GM12801 (cell line): Measurements from ENCODE around the gene NSUN4.

Source experiments
- CTCF ChIP-seq: IDR thresholded peaks from one replicate; pipeline ENCODE4 v1.5.1; 2011; ENCODE audit warnings: control low read depth; ENCODE audit not compliant: insufficient read length; ENCODE audit errors: extremely low read depth

The NSUN4 gene

DNA sequence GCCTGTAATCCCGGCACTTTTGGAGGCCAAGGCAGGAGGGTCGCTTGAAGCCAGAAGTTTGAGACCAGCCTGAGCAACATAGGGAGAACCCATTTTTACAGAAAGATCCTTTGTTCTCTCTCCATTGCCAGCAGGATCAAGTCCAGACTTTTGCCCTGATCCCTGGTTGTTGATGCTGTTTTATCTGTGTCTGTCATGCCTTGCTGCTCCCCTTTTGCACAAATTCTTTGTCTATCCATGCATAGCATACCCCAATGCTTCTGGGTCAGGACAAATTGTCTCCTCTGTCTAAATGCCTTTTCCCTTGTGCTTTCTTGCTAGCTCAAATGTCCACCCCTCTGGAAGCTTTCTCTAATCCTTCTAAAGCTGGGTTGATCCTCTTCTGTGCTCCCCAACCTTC is 28.2 kb downstream of the NSUN4 start:
- no peak for TF ChIP-seq CTCF

- TF ChIP-seq CTCF = no peak
Measured at GRCh38 chr1:46369542-46370213, 29.1 kb downstream of the NSUN4 start.

- no peak for TF ChIP-seq CTCF
Measured at GRCh38 chr1:46370214-46370633, 29.6 kb downstream of the NSUN4 start.

DNA sequence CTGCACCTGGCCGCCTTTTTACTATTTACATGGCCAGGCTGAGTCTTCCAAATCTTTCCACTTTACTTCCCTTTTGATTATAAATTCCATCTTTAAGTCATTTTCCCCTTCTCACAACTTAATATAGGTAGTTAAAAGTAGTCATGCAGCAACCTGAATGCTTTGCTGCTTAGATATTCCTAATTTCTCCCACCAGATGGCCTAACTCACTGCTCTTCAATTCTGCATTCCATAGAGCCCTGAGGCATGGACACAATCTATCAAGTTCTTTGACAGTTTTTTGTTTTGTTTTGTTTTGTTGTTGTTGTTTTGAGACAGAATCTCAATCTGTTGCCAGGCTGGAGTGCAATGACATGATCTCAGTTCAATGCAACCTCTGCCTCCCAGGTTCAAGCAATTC is 31.8 kb downstream of the NSUN4 start:
- no peak for TF ChIP-seq CTCF

DNA sequence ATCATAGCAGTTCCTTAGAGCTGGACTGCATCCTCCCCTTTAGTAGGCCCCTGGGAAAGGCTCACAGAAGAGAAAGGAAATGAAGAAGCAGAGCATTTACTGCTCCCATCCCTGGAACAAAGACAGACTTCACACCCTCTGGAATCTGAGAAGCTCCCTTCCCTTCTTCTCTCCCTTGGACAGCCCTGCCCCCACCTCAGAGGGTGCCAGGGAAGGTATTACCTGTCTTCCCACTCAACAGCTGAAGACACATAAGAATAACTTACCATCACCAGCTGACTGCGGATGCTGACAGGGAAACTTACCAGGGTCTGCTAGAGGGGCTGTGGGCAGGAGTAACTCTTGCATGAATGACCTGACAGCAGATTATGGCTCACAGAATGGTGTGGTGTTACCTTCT is 39.4 kb downstream of the NSUN4 start:
- TF ChIP-seq CTCF = no peak

DNA sequence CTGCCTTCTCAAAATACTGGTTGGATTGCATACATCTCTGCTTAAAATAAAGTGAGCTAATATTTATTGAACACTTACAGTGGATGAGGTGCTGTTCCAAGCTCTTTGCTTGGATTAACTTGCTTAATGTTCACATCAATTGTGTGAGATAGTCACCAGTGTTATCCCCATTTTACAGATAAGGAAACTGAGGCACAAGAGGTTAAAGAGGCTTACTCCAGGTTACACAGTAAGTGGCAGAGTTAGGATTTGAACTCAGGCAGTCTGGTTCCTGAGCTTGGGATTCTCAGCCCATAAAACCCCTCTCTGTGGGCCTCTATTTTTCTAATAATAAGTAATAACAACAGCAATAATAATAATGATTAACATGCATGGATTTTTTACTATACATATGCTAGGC is 39.9 kb downstream of the NSUN4 start:
- no peak for TF ChIP-seq CTCF

- TF ChIP-seq CTCF = no peak
Measured at GRCh38 chr1:46393510-46393909, 52.9 kb downstream of the NSUN4 start.
